ENCODE data around the gene TMEM150A. TPM values are rescaled to one million over a fixed set of nuclear protein-coding genes. Genes with fewer than 3 reads are reported as not detected.

The TMEM150A gene
- total and polyA plus RNA-seq, 2 of the 13 experiments (the other 11 are each of a cell fraction or from before 2014, with no cell fraction given): 30.1 to 70.4 TPM

DNA sequence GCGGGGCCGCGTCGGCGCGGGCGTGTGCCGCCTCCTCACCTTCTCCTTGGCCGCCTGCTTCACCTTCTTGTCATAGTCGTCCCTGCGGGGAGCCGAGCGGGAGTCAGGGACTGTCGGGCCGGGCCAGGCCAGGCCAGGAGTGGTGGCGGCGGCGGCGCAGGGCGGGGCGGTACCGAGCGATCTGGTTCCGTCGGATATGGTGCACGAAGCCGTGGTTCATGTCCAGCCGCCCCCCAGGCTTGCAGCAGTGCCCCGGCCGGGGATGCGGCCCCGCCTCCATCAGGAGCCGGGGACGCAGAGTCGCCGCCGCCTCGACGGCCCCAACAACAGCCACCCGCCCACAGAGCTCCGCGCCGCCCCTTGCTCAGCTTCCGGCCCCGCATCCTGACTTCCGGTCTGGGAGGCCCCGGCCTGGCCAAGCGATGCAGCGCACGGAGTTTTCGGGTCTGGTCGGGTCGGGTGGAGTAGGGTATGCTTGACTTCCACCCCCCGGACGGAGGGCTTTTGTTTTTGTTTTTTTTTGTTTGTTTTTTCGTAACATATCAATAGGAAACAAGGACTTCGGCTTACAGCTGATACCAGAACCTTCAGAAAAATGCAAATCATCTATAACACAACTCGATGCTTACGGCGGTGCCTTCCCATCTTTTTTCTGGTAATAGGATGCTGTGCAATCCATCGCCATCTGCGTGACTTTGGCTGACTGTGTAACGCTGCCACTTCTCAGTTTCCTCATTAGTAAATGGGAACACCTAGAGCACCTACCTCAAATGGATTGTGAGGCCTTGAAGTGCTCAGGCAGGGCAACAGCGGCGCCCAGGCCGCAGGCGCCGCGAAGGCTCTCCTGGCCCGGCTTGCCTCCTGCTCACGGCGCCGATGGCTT, 9.4 kb upstream of the TMEM150A start, which contains the start of gene C2orf68 (continued):
- TF ChIP-seq, protein P1, sequence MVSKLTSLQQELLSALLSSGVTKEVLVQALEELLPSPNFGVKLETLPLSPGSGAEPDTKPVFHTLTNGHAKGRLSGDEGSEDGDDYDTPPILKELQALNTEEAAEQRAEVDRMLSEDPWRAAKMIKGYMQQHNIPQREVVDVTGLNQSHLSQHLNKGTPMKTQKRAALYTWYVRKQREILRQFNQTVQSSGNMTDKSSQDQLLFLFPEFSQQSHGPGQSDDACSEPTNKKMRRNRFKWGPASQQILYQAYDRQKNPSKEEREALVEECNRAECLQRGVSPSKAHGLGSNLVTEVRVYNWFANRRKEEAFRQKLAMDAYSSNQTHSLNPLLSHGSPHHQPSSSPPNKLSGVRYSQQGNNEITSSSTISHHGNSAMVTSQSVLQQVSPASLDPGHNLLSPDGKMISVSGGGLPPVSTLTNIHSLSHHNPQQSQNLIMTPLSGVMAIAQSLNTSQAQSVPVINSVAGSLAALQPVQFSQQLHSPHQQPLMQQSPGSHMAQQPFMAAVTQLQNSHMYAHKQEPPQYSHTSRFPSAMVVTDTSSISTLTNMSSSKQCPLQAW (CRISPR knock-in tag; IDR thresholded peaks at IDR 0.05): no peak; the same call in 1 of the 2 replicates
- TF ChIP-seq IRF2 (CRISPR knock-in tag; IDR thresholded peaks at IDR 0.05): peak; percentile 80
- TF ChIP-seq CHCHD3 (CRISPR knock-in tag; IDR thresholded peaks at IDR 0.05): peak; percentile 66; the same call in 1 of the 2 replicates
- peak; percentile 68; the same call in 1 of the 2 replicates for TF ChIP-seq RXRB (CRISPR knock-in tag; IDR thresholded peaks at IDR 0.05; ENCODE audit: borderline replicate concordance)
- TF ChIP-seq ZNF3 (CRISPR knock-in tag; IDR thresholded peaks at IDR 0.05): 0 out of 2 replicates have a peak, but pooled peaks have one; percentile 16
- peak; percentile 41; the same call in 1 of the 2 replicates for TF ChIP-seq ZNF317 (CRISPR knock-in tag; IDR thresholded peaks at IDR 0.05)
- TF ChIP-seq REXO4 (CRISPR knock-in tag; IDR thresholded peaks at IDR 0.05; ENCODE audit: borderline replicate concordance): 0 out of 2 replicates have a peak, but pooled peaks have one; percentile 70
- peak; percentile 96 for TF ChIP-seq ZFX (CRISPR knock-in tag; IDR thresholded peaks at IDR 0.05; ENCODE audit: low read depth)
- TF ChIP-seq HNF4G (IDR thresholded peaks at IDR 0.05; ENCODE audit: borderline replicate concordance, low read depth, low read length): peak; percentile 47; the same call in 1 of the 2 replicates
- no peak for TF ChIP-seq HNF4G (CRISPR knock-in tag; IDR thresholded peaks at IDR 0.05; ENCODE audit: borderline replicate concordance, low read depth)
- TF ChIP-seq, protein P2, sequence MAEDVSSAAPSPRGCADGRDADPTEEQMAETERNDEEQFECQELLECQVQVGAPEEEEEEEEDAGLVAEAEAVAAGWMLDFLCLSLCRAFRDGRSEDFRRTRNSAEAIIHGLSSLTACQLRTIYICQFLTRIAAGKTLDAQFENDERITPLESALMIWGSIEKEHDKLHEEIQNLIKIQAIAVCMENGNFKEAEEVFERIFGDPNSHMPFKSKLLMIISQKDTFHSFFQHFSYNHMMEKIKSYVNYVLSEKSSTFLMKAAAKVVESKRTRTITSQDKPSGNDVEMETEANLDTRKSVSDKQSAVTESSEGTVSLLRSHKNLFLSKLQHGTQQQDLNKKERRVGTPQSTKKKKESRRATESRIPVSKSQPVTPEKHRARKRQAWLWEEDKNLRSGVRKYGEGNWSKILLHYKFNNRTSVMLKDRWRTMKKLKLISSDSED (CRISPR knock-in tag; IDR thresholded peaks at IDR 0.05): no peak
- TF ChIP-seq, protein P3, sequence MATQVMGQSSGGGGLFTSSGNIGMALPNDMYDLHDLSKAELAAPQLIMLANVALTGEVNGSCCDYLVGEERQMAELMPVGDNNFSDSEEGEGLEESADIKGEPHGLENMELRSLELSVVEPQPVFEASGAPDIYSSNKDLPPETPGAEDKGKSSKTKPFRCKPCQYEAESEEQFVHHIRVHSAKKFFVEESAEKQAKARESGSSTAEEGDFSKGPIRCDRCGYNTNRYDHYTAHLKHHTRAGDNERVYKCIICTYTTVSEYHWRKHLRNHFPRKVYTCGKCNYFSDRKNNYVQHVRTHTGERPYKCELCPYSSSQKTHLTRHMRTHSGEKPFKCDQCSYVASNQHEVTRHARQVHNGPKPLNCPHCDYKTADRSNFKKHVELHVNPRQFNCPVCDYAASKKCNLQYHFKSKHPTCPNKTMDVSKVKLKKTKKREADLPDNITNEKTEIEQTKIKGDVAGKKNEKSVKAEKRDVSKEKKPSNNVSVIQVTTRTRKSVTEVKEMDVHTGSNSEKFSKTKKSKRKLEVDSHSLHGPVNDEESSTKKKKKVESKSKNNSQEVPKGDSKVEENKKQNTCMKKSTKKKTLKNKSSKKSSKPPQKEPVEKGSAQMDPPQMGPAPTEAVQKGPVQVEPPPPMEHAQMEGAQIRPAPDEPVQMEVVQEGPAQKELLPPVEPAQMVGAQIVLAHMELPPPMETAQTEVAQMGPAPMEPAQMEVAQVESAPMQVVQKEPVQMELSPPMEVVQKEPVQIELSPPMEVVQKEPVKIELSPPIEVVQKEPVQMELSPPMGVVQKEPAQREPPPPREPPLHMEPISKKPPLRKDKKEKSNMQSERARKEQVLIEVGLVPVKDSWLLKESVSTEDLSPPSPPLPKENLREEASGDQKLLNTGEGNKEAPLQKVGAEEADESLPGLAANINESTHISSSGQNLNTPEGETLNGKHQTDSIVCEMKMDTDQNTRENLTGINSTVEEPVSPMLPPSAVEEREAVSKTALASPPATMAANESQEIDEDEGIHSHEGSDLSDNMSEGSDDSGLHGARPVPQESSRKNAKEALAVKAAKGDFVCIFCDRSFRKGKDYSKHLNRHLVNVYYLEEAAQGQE (IDR thresholded peaks at IDR 0.05; ENCODE audit: borderline replicate concordance in 1 of 2, low read depth in 1 of 2, low read length in 2 of 2): peak in 1 of 2 experiments; percentile 60; a peak in 1 of 4 replicates
- TF ChIP-seq, protein P4, sequence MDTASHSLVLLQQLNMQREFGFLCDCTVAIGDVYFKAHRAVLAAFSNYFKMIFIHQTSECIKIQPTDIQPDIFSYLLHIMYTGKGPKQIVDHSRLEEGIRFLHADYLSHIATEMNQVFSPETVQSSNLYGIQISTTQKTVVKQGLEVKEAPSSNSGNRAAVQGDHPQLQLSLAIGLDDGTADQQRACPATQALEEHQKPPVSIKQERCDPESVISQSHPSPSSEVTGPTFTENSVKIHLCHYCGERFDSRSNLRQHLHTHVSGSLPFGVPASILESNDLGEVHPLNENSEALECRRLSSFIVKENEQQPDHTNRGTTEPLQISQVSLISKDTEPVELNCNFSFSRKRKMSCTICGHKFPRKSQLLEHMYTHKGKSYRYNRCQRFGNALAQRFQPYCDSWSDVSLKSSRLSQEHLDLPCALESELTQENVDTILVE (CRISPR knock-in tag; IDR thresholded peaks at IDR 0.05): peak; percentile 73; the same call in 1 of the 2 replicates
- TF ChIP-seq STAT5B (CRISPR knock-in tag; IDR thresholded peaks at IDR 0.05): no peak; the same call in 1 of the 2 replicates
- TF ChIP-seq, protein P5, sequence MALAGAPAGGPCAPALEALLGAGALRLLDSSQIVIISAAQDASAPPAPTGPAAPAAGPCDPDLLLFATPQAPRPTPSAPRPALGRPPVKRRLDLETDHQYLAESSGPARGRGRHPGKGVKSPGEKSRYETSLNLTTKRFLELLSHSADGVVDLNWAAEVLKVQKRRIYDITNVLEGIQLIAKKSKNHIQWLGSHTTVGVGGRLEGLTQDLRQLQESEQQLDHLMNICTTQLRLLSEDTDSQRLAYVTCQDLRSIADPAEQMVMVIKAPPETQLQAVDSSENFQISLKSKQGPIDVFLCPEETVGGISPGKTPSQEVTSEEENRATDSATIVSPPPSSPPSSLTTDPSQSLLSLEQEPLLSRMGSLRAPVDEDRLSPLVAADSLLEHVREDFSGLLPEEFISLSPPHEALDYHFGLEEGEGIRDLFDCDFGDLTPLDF (CRISPR knock-in tag; IDR thresholded peaks at IDR 0.05): no peak
- peak; percentile 54 for TF ChIP-seq TAF15 (IDR thresholded peaks at IDR 0.05; ENCODE audit: low read depth, low read length, poor library complexity, severe bottlenecking)
- TF ChIP-seq MTA1 (CRISPR knock-in tag; IDR thresholded peaks at IDR 0.05; ENCODE audit: borderline replicate concordance): peak; percentile 68; the same call in 1 of the 2 replicates
- peak; percentile 21; the same call in 1 of the 2 replicates for TF ChIP-seq RARA (CRISPR knock-in tag; IDR thresholded peaks at IDR 0.05)
- TF ChIP-seq HDAC2 (CRISPR knock-in tag; IDR thresholded peaks at IDR 0.05): peak; percentile 55
